B cell (primary cell): ENCODE measurements around the gene IGHMBP2. TPM values are rescaled to one million over a fixed set of nuclear protein-coding genes. Genes with fewer than 3 reads are reported as not detected.

ENCODE experiments used
- ATAC-seq: fragments of 200-7000 bp; cut with Tn5 transposase; one replicate; pipeline ENCODE4 v1.10.0; 2021; ENCODE audit warnings: low read depth, mild to moderate bottlenecking, moderate number of reproducible peaks, moderate library complexity
- CTCF ChIA-PET: fragments of 350-600 bp; sonication (Branson Sonifier 250); formaldehyde crosslinking; loops from one replicate; lab custom pipeline; 2021; ENCODE audit warnings: antibody characterized with exemption, inconsistent platforms; lab: Charles Lee
- POLR2A ChIA-PET: fragments of 350-600 bp; sonication (Branson Sonifier 250); formaldehyde crosslinking; loops from one replicate; lab custom pipeline; 2021; ENCODE audit warnings: antibody characterized with exemption; lab: Charles Lee
- DNase-seq: peaks from one replicate; pipeline ENCODE4 v3.0.0; 2013
- H2AFZ ChIP-seq: 2 replicates; pipeline ENCODE4 v1.6.1; 2012; ENCODE audit warnings: mild to moderate bottlenecking, low read depth, low read length; ENCODE audit not compliant: insufficient read depth, poor library complexity, severe bottlenecking
- H3K27ac ChIP-seq, 2 donors: 1 replicate in 1 of 2; 2 replicates in 1 of 2; pipeline ENCODE4 v1.5.1; 2012 to 2013; ENCODE audit warnings: low read length in 2 of 2, mild to moderate bottlenecking in 2 of 2, moderate library complexity in 1 of 2
- H3K27me3 ChIP-seq, 4 experiments: fragments of 200-600 bp in 1 of 4; sonication (generic) in 1 of 4; replicated peaks in 1 of 4; 1 replicate in 2 of 4; 2 replicates in 2 of 4; pipeline versions ENCODE4 v1.6.1 to v1.7.0; 2013 to 2016; ENCODE audit warnings: low read length in 3 of 4, mild to moderate bottlenecking in 2 of 4, mixed read lengths in 1 of 4, moderate library complexity in 1 of 4; ENCODE audit not compliant: insufficient read depth in 4 of 4, control insufficient read depth in 3 of 4; ENCODE audit errors: control extremely low read depth in 1 of 4
- H3K36me3 ChIP-seq, 2 experiments: replicated peaks in 1 of 2; 1 replicate in 1 of 2; 2 replicates in 1 of 2; pipeline versions ENCODE4 v1.6.1 to v1.7.1; 2013; ENCODE audit warnings: low read length in 1 of 2; ENCODE audit not compliant: insufficient read depth in 2 of 2, control insufficient read depth in 1 of 2; ENCODE audit errors: control extremely low read depth in 1 of 2, extremely low read depth in 1 of 2
- H3K4me1 ChIP-seq, 2 donors: fragments of 200-600 bp in 1 of 2; sonication (generic) in 1 of 2; 1 replicate in 1 of 2; 2 replicates in 1 of 2; pipeline versions ENCODE4 v1.5.1 to v1.6.1; 2013 to 2017; ENCODE audit warnings: low read length in 2 of 2; ENCODE audit not compliant: control insufficient read depth in 2 of 2, insufficient read depth in 2 of 2
- H3K4me2 ChIP-seq: replicated peaks from 2 replicates; pipeline ENCODE3; 2012; ENCODE audit warnings: mild to moderate bottlenecking, low read depth, low read length; ENCODE audit not compliant: poor library complexity, severe bottlenecking
- H3K4me3 ChIP-seq, 5 experiments: fragments of 200-600 bp in 1 of 5; sonication (generic) in 1 of 5; 1 replicate in 3 of 5; 2 replicates in 2 of 5; pipeline versions ENCODE4 v1.5.1 to v1.7.0; 2011 to 2016; ENCODE audit warnings: low read length in 4 of 5, mild to moderate bottlenecking in 4 of 5, low read depth in 2 of 5, control low read depth in 1 of 5, moderate library complexity in 1 of 5; ENCODE audit not compliant: insufficient read depth in 1 of 5; ENCODE audit errors: control extremely low read depth in 1 of 5, extremely low read depth in 1 of 5
- H3K79me2 ChIP-seq: fragments of 200-600 bp; sonication (generic); one replicate; pipeline ENCODE4 v1.6.0; 2016; ENCODE audit warnings: low read length; ENCODE audit not compliant: control insufficient read depth, insufficient read depth
- H3K9ac ChIP-seq: fragments of 200-600 bp; sonication (generic); 2 replicates; pipeline ENCODE4 v1.6.1; 2017; ENCODE audit warnings: mild to moderate bottlenecking, low read length, moderate library complexity
- H3K9me3 ChIP-seq, 3 donors: one replicate each; pipeline versions ENCODE4 v1.6.1 to v1.7.1; 2013; ENCODE audit warnings: low read length in 2 of 3; ENCODE audit not compliant: control insufficient read depth in 2 of 3, insufficient read depth in 1 of 3; ENCODE audit errors: control extremely low read depth in 1 of 3
- H4K20me1 ChIP-seq: 2 replicates; pipeline ENCODE4 v1.6.0; 2012; ENCODE audit warnings: mild to moderate bottlenecking, low read length; ENCODE audit not compliant: insufficient read depth, control insufficient read depth, poor library complexity, severe bottlenecking
- H3K27ac Mint-ChIP-seq: one replicate; pipeline ENCODE4 v1.8.0; 2021; ENCODE audit warnings: mixed read lengths
- H3K27me3 Mint-ChIP-seq: one replicate; pipeline ENCODE4 v1.8.0; 2021; ENCODE audit warnings: mixed read lengths
- H3K4me1 Mint-ChIP-seq: one replicate; pipeline ENCODE4 v1.8.0; 2021; ENCODE audit warnings: mixed read lengths
- H3K4me3 Mint-ChIP-seq: one replicate; pipeline ENCODE4 v1.8.0; 2021; ENCODE audit warnings: mixed read lengths
- H3K9me3 Mint-ChIP-seq: one replicate; pipeline ENCODE4 v1.8.0; 2022; ENCODE audit warnings: mixed read lengths; ENCODE audit not compliant: insufficient read depth
- EZH2 ChIP-seq: IDR thresholded peaks from 2 replicates; pipeline ENCODE4 v1.6.1; 2012; ENCODE audit warnings: borderline replicate concordance, low read depth, mild to moderate bottlenecking, moderate library complexity, low read length; ENCODE audit not compliant: insufficient read depth, poor library complexity, severe bottlenecking
- WGBS: methylation state at CpG from one replicate; pipeline ENCODE4 v1.1.5; 2013; ENCODE audit warnings: missing lambda C conversion rate; ENCODE audit not compliant: insufficient coverage; 5-methylcytosine and 5-hydroxymethylcytosine counted together
- intact Hi-C: fragments of 100-400 bp; cut with micrococcal nuclease; formaldehyde crosslinking; loops from one replicate; pipeline ENCODE4 v1.10.0; 2022
- polyA plus RNA-seq: library from polyadenylated mRNA; depleted of rRNA; stranded (reverse); fragments of >200 nt; gene quantifications from 2 replicates; pipeline ENCODE4 v1.2.3, GENCODE V29; 2012
- total RNA-seq, 2 donors: library from RNA; stranded (reverse); fragments of 120-200 nt in 1 of 2; gene quantifications; 1 replicate in 1 of 2; 2 replicates in 1 of 2; pipeline versions ENCODE4 v1.2.3 to v1.2.4, GENCODE V29; 2013 to 2022
- TF ChIP-seq, protein P1 (sequence below): fragments of 200-600 bp; IDR thresholded peaks from one replicate; pipeline ENCODE4 v1.8.0; 2022; ENCODE audit warnings: antibody characterized with exemption, mild to moderate bottlenecking

IGHMBP2 gene
- total and polyA plus RNA-seq, 2 donors (not counting 1 experiment from before 2014, with no cell fraction given) = 41.4 to 42.9 TPM

DNA sequence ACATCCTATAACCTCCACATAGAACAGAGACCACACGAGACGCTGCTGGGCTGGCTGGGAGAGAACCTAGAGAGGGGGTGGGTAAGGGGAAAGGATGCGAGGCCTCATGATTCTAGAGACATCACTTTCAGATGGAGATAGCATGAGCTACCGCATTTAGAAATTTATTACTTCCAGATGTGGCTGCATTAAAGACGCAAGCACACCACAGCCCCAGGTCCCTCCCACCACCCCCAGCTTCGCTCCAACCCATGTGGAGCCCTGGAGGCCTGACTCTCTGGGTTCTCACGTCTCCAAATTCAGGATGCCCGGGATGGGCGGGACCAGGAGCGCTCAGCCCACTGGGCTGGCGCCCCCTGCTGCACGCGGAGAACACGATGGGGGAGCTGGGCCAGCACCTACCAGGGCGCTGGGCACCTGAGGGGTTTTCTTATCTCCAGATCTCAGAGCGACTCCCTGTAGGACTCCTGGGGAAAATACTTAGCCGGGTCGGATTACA is 13.7 kb upstream of the IGHMBP2 start:
- no peak overlapping the region for H3K9ac ChIP-seq
- no peak overlapping the region for H2AFZ ChIP-seq
- 89% methylated on average over 16 of the region's 18 CpGs for WGBS
- ChIA-PET POLR2A (no interaction called here), CTCF (interaction anchor here (0.7 kb wide), 1 partner anchor 188 kb away, joined by 3 read pairs; no protein-coding TSS in a partner anchor)
- H3K27me3 ChIP-seq = no peaks in the 10 kb centered on the region
- TF ChIP-seq, protein P1, sequence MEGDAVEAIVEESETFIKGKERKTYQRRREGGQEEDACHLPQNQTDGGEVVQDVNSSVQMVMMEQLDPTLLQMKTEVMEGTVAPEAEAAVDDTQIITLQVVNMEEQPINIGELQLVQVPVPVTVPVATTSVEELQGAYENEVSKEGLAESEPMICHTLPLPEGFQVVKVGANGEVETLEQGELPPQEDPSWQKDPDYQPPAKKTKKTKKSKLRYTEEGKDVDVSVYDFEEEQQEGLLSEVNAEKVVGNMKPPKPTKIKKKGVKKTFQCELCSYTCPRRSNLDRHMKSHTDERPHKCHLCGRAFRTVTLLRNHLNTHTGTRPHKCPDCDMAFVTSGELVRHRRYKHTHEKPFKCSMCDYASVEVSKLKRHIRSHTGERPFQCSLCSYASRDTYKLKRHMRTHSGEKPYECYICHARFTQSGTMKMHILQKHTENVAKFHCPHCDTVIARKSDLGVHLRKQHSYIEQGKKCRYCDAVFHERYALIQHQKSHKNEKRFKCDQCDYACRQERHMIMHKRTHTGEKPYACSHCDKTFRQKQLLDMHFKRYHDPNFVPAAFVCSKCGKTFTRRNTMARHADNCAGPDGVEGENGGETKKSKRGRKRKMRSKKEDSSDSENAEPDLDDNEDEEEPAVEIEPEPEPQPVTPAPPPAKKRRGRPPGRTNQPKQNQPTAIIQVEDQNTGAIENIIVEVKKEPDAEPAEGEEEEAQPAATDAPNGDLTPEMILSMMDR = no peak
- no peak for TF ChIP-seq EZH2
- H3K27ac ChIP-seq = no peak overlapping the region
- H3K4me3 Mint-ChIP-seq = no peak overlapping the region
- intact Hi-C loops = no loop called here
- no peak overlapping the region for H3K4me2 ChIP-seq
- ATAC-seq (no peak), DNase-seq (no peak)
- H3K9me3 ChIP-seq = no peaks in the 10 kb centered on the region
- H3K9me3 Mint-ChIP-seq = no peaks in the 10 kb centered on the region
- H3K27me3 Mint-ChIP-seq = no peaks in the 10 kb centered on the region
- no peak overlapping the region for H3K4me3 ChIP-seq
- peaks cover 0 to 27% of the 10 kb centered on the region in 2 experiments for H3K36me3 ChIP-seq
- H3K79me2 ChIP-seq = no peaks in the 10 kb centered on the region
- H3K4me1 Mint-ChIP-seq = no peaks in the 10 kb centered on the region
- H4K20me1 ChIP-seq = no peaks in the 10 kb centered on the region
- no peaks in the 10 kb centered on the region for H3K4me1 ChIP-seq
- no peak overlapping the region for H3K27ac Mint-ChIP-seq

DNA sequence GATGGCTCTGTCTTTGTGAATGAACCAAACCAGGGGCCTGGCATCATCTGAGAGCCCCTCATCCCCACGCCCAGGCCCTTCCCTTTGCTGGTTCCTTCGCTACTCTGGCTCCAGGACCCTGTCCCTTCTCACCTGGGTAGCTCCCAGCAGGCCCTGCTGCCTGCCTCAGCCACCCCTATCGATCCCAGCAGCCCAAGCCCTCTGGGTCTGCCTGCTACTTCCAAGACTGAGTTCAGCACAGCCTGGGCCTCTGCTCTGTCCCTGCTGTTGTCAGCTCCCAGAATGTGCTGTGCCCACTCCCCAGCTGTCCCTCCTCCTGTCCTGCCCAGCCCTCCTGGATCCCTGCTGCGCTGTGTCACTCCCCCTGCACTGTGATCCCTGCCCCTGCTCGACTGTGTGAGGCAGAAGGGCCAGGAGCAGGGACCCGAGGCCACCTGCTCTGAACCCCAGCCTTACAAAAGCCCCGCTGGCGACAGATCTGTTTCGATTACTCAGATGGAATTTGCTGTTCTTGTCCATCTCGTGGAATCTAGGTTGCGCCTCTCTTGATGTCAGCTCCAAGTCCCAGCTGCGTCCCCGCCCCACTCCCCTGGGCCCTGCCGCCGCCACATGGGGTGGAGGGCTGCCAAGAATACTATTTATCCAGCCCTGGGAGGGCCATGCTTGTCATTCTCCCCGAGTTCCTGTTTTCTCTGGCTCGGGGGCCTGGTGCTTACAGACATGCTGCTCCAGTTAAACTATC is 13.0 kb upstream of the IGHMBP2 start:
- H3K4me2 ChIP-seq = no peak overlapping the region
- 72% methylated on average over 15 of the region's 17 CpGs for WGBS
- ChIA-PET CTCF (interaction anchor here (0.6 to 0.7 kb wide), 2 partner anchors 189 to 655 kb away, joined by 3 read pairs; no protein-coding TSS in a partner anchor), POLR2A (no interaction called here)
- Mint-ChIP-seq H3K4me1 (no peaks in the 10 kb centered on the region), H3K4me3 (no peak overlapping the region), H3K9me3 (no peaks in the 10 kb centered on the region), H3K27me3 (no peaks in the 10 kb centered on the region), H3K27ac (no peak overlapping the region)
- no peak overlapping the region for H2AFZ ChIP-seq
- H3K79me2 ChIP-seq = no peaks in the 10 kb centered on the region
- H4K20me1 ChIP-seq = no peaks in the 10 kb centered on the region
- DNase-seq (no peak), ATAC-seq (no peak)
- no peak overlapping the region for H3K9ac ChIP-seq
- H3K27ac ChIP-seq = no peak overlapping the region
- no peaks in the 10 kb centered on the region for H3K27me3 ChIP-seq
- H3K36me3 ChIP-seq = peaks cover 0 to 29% of the 10 kb centered on the region in 2 experiments
- intact Hi-C loops = no loop called here
- no peaks in the 10 kb centered on the region for H3K4me1 ChIP-seq
- TF ChIP-seq, protein P1 = no peak
- TF ChIP-seq EZH2 = no peak
- no peak overlapping the region for H3K4me3 ChIP-seq
- H3K9me3 ChIP-seq = no peaks in the 10 kb centered on the region
